WTC11 (cell line): ENCODE data around the gene INF2. TPM values are rescaled to one million over a fixed set of nuclear protein-coding genes. Genes with fewer than 3 reads are reported as not detected.

Source experiments
- ATAC-seq: fragments of 200-7000 bp; cut with Tn5 transposase; 2 replicates; pipeline ENCODE4 v1.10.0; 2021; ENCODE audit warnings: mild to moderate bottlenecking, moderate library complexity
- CTCF ChIA-PET: fragments of 300-600 bp; sonication (Branson Sonifier 250); formaldehyde crosslinking; loops from one replicate; lab custom pipeline; 2021; ENCODE audit warnings: antibody characterized with exemption; lab: Charles Lee
- POLR2A ChIA-PET: fragments of 350-600 bp; sonication (Branson Sonifier 250); formaldehyde crosslinking; loops from one replicate; lab custom pipeline; 2021; ENCODE audit warnings: antibody characterized with exemption; lab: Charles Lee
- DNase-seq: peaks from one replicate; pipeline ENCODE4 v3.0.0; 2021; ENCODE audit warnings: low spot score
- H3K27ac Mint-ChIP-seq: 2 replicates; pipeline ENCODE4 v1.8.0; 2021; ENCODE audit warnings: mixed read lengths
- H3K27me3 Mint-ChIP-seq: 2 replicates; pipeline ENCODE4 v1.8.0; 2021; ENCODE audit warnings: low read depth, mild to moderate bottlenecking, moderate library complexity, mixed read lengths
- H3K36me3 Mint-ChIP-seq: 2 replicates; pipeline ENCODE4 v1.8.0; 2021; ENCODE audit warnings: mixed read lengths
- H3K4me1 Mint-ChIP-seq: 2 replicates; pipeline ENCODE4 v1.8.0; 2022; ENCODE audit warnings: mixed read lengths
- H3K4me3 Mint-ChIP-seq: 2 replicates; pipeline ENCODE4 v1.8.0; 2021; ENCODE audit warnings: mild to moderate bottlenecking, moderate library complexity, mixed read lengths
- H3K9me3 Mint-ChIP-seq: 2 replicates; pipeline ENCODE4 v1.8.0; 2021; ENCODE audit warnings: mixed read lengths
- CBFB ChIP-seq: sonication (generic); formaldehyde crosslinking; IDR thresholded peaks from 2 replicates; pipeline ENCODE4 v1.8.1; 2022; ENCODE audit warnings: mild to moderate bottlenecking, low read depth, missing genetic modification reagents
- CREM ChIP-seq: sonication (generic); formaldehyde crosslinking; IDR thresholded peaks from 2 replicates; pipeline ENCODE4 v1.8.1; 2022; ENCODE audit warnings: mild to moderate bottlenecking, missing genetic modification reagents, moderate library complexity
- GABPB1 ChIP-seq: sonication (generic); formaldehyde crosslinking; IDR thresholded peaks from 2 replicates; pipeline ENCODE4 v1.8.1; 2023; ENCODE audit warnings: mild to moderate bottlenecking, missing genetic modification reagents
- IRF2 ChIP-seq: sonication (generic); formaldehyde crosslinking; IDR thresholded peaks from 2 replicates; pipeline ENCODE4 v1.8.0; 2022; ENCODE audit warnings: low read depth, missing genetic modification reagents, borderline replicate concordance
- JAZF1 ChIP-seq: fragments of 250-450 bp; sonication (Bioruptor Pico); IDR thresholded peaks from 2 replicates; pipeline ENCODE4 v1.9.0; 2021; ENCODE audit warnings: moderate library complexity, mild to moderate bottlenecking, inconsistent platforms
- NR1H2 ChIP-seq: sonication (generic); formaldehyde crosslinking; IDR thresholded peaks from 2 replicates; pipeline ENCODE4 v1.9.0; 2021; ENCODE audit warnings: mild to moderate bottlenecking, moderate library complexity, missing genetic modification reagents
- NR2C2 ChIP-seq: sonication (generic); formaldehyde crosslinking; IDR thresholded peaks from 2 replicates; pipeline ENCODE4 v1.8.0; 2022; ENCODE audit warnings: mild to moderate bottlenecking, missing genetic modification reagents
- NR3C1 ChIP-seq: sonication (generic); formaldehyde crosslinking; conservative IDR thresholded peaks from 2 replicates; pipeline ENCODE4 v1.8.1; 2023; ENCODE audit warnings: low read depth, mild to moderate bottlenecking, missing genetic modification reagents
- RELA ChIP-seq: sonication (generic); formaldehyde crosslinking; IDR thresholded peaks from 2 replicates; pipeline ENCODE4 v1.8.1; 2022; ENCODE audit warnings: missing genetic modification reagents, mild to moderate bottlenecking, borderline replicate concordance
- RORB ChIP-seq: fragments of 250-450 bp; sonication (Bioruptor Pico); IDR thresholded peaks from 2 replicates; pipeline ENCODE4 v1.9.0; 2021; ENCODE audit warnings: mild to moderate bottlenecking
- SMAD4 ChIP-seq: sonication (generic); formaldehyde crosslinking; IDR thresholded peaks from 2 replicates; pipeline ENCODE4 v1.8.0; 2022; ENCODE audit warnings: mild to moderate bottlenecking, missing genetic modification reagents
- ZNF219 ChIP-seq: sonication (generic); formaldehyde crosslinking; IDR thresholded peaks from 2 replicates; pipeline ENCODE4 v1.8.0; 2023; ENCODE audit warnings: missing genetic modification reagents, mild to moderate bottlenecking, borderline replicate concordance
- total RNA-seq: library from RNA; stranded (reverse); gene quantifications from 3 replicates; pipeline ENCODE4 v1.2.3, GENCODE V29; 2021
- TF ChIP-seq, protein P1 (sequence below): sonication (generic); formaldehyde crosslinking; IDR thresholded peaks from 2 replicates; pipeline ENCODE4 v1.8.0; 2023; ENCODE audit warnings: missing genetic modification reagents, mild to moderate bottlenecking, borderline replicate concordance
- TF ChIP-seq, protein P2 (sequence below): sonication (generic); formaldehyde crosslinking; IDR thresholded peaks from 2 replicates; pipeline ENCODE4 v1.8.0; 2023; ENCODE audit warnings: mild to moderate bottlenecking, missing genetic modification reagents
- TF ChIP-seq, protein P3 (sequence below): fragments of 250-450 bp; sonication (Bioruptor Pico); IDR thresholded peaks from 2 replicates; pipeline ENCODE4 v1.8.0; 2021; ENCODE audit warnings: mild to moderate bottlenecking
- TF ChIP-seq, protein P4 (sequence below): fragments of 250-450 bp; sonication (Bioruptor Pico); IDR thresholded peaks from 2 replicates; pipeline ENCODE4 v2.1.2; 2022; ENCODE audit warnings: mild to moderate bottlenecking, moderate library complexity
- TF ChIP-seq, protein P5 (sequence below): fragments of 250-450 bp; sonication (Bioruptor Pico); IDR thresholded peaks from 2 replicates; pipeline ENCODE4 v1.9.0; 2021; ENCODE audit warnings: moderate library complexity, mild to moderate bottlenecking, inconsistent platforms, borderline replicate concordance
- TF ChIP-seq, protein P6 (sequence below): fragments of 250-450 bp; sonication (Bioruptor Pico); IDR thresholded peaks from 2 replicates; pipeline ENCODE4 v1.9.0; 2021; ENCODE audit warnings: mild to moderate bottlenecking, borderline replicate concordance

The INF2 gene
- total RNA-seq, 1 experiment from 2014 or later: 82.4 TPM

DNA sequence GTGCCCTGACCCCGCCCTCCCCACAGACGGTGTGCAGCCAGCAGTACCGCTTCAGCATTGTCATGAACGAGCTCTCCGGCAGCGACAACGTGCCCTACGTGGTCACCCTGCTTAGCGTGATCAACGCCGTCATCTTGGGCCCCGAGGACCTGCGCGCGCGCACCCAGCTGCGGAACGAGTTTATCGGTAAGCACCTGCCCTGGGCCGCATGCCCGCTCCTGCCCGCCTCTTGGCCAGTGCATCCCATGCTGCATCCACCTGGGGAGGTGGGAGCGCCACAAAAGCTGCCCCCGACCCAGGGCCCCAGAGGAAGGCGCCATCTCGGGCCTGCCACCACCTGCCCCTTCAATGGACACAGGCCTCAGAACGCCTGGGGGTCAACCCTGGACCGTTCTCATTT lies 13.9 kb downstream of the INF2 start (continued):
- TF ChIP-seq, protein P1, sequence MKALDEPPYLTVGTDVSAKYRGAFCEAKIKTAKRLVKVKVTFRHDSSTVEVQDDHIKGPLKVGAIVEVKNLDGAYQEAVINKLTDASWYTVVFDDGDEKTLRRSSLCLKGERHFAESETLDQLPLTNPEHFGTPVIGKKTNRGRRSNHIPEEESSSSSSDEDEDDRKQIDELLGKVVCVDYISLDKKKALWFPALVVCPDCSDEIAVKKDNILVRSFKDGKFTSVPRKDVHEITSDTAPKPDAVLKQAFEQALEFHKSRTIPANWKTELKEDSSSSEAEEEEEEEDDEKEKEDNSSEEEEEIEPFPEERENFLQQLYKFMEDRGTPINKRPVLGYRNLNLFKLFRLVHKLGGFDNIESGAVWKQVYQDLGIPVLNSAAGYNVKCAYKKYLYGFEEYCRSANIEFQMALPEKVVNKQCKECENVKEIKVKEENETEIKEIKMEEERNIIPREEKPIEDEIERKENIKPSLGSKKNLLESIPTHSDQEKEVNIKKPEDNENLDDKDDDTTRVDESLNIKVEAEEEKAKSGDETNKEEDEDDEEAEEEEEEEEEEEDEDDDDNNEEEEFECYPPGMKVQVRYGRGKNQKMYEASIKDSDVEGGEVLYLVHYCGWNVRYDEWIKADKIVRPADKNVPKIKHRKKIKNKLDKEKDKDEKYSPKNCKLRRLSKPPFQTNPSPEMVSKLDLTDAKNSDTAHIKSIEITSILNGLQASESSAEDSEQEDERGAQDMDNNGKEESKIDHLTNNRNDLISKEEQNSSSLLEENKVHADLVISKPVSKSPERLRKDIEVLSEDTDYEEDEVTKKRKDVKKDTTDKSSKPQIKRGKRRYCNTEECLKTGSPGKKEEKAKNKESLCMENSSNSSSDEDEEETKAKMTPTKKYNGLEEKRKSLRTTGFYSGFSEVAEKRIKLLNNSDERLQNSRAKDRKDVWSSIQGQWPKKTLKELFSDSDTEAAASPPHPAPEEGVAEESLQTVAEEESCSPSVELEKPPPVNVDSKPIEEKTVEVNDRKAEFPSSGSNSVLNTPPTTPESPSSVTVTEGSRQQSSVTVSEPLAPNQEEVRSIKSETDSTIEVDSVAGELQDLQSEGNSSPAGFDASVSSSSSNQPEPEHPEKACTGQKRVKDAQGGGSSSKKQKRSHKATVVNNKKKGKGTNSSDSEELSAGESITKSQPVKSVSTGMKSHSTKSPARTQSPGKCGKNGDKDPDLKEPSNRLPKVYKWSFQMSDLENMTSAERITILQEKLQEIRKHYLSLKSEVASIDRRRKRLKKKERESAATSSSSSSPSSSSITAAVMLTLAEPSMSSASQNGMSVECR (CRISPR knock-in tag): no peak

DNA sequence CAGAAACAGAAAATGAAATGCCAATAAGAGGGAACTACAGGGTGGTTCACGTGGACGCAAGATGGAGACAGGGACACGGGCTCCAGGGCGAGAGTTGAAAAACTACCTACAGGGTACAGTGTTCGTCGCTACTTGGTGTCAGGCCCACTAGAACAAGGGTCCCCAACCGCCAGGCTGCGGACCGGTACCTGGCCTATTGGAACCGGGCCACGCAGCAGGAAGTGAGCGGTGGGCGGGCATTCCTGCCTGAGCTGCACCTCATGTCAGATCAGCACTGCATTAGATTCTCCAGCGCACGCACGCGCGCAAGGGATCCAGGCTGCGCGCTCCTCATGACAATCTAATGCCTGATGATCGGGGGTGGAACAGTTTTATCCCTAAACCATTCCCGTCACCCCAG lies 14.8 kb downstream of the INF2 start:
- ChIA-PET POLR2A (no interaction called here), CTCF (no interaction called here)
- Mint-ChIP-seq H3K27ac (no peak overlapping the region), H3K36me3 (peaks cover 23% of the 10 kb centered on the region), H3K9me3 (peaks cover 8% of the 10 kb centered on the region), H3K27me3 (no peaks in the 10 kb centered on the region), H3K4me3 (no peak overlapping the region), H3K4me1 (peaks cover 8% of the 10 kb centered on the region)
- DNase-seq (no peak), ATAC-seq (no peak)
- TF ChIP-seq SMAD4: no peak
- no peak for TF ChIP-seq NR1H2 (CRISPR knock-in tag)
- no peak for TF ChIP-seq CBFB (CRISPR knock-in tag)
- TF ChIP-seq IRF2 (CRISPR knock-in tag): no peak
- TF ChIP-seq, protein P2, sequence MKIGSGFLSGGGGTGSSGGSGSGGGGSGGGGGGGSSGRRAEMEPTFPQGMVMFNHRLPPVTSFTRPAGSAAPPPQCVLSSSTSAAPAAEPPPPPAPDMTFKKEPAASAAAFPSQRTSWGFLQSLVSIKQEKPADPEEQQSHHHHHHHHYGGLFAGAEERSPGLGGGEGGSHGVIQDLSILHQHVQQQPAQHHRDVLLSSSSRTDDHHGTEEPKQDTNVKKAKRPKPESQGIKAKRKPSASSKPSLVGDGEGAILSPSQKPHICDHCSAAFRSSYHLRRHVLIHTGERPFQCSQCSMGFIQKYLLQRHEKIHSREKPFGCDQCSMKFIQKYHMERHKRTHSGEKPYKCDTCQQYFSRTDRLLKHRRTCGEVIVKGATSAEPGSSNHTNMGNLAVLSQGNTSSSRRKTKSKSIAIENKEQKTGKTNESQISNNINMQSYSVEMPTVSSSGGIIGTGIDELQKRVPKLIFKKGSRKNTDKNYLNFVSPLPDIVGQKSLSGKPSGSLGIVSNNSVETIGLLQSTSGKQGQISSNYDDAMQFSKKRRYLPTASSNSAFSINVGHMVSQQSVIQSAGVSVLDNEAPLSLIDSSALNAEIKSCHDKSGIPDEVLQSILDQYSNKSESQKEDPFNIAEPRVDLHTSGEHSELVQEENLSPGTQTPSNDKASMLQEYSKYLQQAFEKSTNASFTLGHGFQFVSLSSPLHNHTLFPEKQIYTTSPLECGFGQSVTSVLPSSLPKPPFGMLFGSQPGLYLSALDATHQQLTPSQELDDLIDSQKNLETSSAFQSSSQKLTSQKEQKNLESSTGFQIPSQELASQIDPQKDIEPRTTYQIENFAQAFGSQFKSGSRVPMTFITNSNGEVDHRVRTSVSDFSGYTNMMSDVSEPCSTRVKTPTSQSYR: no peak
- TF ChIP-seq, protein P3, sequence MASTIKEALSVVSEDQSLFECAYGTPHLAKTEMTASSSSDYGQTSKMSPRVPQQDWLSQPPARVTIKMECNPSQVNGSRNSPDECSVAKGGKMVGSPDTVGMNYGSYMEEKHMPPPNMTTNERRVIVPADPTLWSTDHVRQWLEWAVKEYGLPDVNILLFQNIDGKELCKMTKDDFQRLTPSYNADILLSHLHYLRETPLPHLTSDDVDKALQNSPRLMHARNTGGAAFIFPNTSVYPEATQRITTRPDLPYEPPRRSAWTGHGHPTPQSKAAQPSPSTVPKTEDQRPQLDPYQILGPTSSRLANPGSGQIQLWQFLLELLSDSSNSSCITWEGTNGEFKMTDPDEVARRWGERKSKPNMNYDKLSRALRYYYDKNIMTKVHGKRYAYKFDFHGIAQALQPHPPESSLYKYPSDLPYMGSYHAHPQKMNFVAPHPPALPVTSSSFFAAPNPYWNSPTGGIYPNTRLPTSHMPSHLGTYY (CRISPR knock-in tag): no peak
- no peak for TF ChIP-seq CREM (CRISPR knock-in tag)
- no peak for TF ChIP-seq RELA (CRISPR knock-in tag)
- TF ChIP-seq RORB: no peak
- no peak for TF ChIP-seq NR3C1 (CRISPR knock-in tag)

DNA sequence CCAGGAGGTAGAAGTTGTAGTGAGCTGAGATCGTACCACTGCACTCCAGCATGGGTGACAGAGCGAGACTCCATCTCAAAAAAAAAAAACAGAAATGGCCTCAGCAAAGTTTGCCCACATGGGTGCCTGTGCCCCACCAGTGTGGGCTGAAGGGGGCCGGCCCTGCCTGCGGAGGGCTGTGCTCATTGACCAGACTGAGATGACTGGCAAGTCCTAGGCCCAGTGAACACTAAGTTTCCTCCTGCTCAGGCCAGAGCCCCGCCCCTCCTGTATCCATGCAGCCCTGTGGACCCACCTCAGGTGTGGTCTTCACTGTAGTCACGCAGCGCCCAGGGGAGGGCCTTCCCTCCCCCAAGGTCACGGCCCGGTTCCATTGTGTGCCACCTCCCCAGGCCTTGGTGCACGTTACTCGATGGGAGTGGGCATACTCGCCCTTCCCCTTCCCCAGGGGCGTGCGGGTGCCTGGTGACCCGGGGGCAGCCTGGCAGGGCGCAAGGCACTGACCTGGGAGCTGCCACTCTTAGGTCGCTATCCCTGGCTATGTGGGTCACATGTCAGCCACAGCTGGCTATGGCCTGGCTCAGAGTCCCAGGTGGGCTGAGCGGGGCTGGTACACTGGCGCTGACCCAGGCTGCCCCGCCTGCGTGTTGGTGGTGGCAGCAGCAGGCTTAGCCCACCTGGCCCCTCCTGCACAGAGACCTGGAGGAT lies 16.1 kb downstream of the INF2 start:
- no peaks in the 10 kb centered on the region for H3K27me3 Mint-ChIP-seq
- no peak overlapping the region for H3K4me3 Mint-ChIP-seq
- DNase-seq (no peak), ATAC-seq (peak; percentile 7; the same call in 1 of the 2 replicates)
- H3K36me3 Mint-ChIP-seq: peaks cover 27% of the 10 kb centered on the region
- H3K9me3 Mint-ChIP-seq: peaks cover 8% of the 10 kb centered on the region
- CTCF ChIA-PET: interaction anchor here (0.6 to 0.7 kb wide), 2 partner anchors 39 to 63 kb away, joined by 3 read pairs; no protein-coding TSS in a partner anchor
- POLR2A ChIA-PET: interaction anchor here (0.6 kb wide), 1 partner anchor 959 kb away, joined by 3 read pairs; no protein-coding TSS in a partner anchor
- H3K27ac Mint-ChIP-seq: peak overlapping the region; percentile 53
- H3K4me1 Mint-ChIP-seq: peaks cover 6% of the 10 kb centered on the region
- TF ChIP-seq, protein P4, sequence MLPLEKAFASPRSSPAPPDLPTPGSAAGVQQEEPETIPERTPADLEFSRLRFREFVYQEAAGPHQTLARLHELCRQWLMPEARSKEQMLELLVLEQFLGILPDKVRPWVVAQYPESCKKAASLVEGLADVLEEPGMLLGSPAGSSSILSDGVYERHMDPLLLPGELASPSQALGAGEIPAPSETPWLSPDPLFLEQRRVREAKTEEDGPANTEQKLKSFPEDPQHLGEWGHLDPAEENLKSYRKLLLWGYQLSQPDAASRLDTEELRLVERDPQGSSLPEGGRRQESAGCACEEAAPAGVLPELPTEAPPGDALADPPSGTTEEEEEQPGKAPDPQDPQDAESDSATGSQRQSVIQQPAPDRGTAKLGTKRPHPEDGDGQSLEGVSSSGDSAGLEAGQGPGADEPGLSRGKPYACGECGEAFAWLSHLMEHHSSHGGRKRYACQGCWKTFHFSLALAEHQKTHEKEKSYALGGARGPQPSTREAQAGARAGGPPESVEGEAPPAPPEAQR (CRISPR knock-in tag): no peak
- TF ChIP-seq GABPB1 (CRISPR knock-in tag): no peak
- no peak for TF ChIP-seq ZNF219 (CRISPR knock-in tag)
- TF ChIP-seq, protein P5, sequence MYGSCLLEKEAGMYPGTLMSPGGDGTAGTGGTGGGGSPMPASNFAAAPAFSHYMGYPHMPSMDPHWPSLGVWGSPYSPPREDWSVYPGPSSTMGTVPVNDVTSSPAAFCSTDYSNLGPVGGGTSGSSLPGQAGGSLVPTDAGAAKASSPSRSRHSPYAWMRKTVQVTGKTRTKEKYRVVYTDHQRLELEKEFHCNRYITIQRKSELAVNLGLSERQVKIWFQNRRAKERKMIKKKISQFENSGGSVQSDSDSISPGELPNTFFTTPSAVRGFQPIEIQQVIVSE (CRISPR knock-in tag): no peak
- TF ChIP-seq, protein P6, sequence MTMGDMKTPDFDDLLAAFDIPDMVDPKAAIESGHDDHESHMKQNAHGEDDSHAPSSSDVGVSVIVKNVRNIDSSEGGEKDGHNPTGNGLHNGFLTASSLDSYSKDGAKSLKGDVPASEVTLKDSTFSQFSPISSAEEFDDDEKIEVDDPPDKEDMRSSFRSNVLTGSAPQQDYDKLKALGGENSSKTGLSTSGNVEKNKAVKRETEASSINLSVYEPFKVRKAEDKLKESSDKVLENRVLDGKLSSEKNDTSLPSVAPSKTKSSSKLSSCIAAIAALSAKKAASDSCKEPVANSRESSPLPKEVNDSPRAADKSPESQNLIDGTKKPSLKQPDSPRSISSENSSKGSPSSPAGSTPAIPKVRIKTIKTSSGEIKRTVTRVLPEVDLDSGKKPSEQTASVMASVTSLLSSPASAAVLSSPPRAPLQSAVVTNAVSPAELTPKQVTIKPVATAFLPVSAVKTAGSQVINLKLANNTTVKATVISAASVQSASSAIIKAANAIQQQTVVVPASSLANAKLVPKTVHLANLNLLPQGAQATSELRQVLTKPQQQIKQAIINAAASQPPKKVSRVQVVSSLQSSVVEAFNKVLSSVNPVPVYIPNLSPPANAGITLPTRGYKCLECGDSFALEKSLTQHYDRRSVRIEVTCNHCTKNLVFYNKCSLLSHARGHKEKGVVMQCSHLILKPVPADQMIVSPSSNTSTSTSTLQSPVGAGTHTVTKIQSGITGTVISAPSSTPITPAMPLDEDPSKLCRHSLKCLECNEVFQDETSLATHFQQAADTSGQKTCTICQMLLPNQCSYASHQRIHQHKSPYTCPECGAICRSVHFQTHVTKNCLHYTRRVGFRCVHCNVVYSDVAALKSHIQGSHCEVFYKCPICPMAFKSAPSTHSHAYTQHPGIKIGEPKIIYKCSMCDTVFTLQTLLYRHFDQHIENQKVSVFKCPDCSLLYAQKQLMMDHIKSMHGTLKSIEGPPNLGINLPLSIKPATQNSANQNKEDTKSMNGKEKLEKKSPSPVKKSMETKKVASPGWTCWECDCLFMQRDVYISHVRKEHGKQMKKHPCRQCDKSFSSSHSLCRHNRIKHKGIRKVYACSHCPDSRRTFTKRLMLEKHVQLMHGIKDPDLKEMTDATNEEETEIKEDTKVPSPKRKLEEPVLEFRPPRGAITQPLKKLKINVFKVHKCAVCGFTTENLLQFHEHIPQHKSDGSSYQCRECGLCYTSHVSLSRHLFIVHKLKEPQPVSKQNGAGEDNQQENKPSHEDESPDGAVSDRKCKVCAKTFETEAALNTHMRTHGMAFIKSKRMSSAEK (CRISPR knock-in tag): no peak
- no peak for TF ChIP-seq JAZF1
- TF ChIP-seq NR2C2 (CRISPR knock-in tag): no peak
- no peak for TF ChIP-seq IRF2 (CRISPR knock-in tag)
